ENCODE data around the gene TIAM2. TPM values are rescaled to one million over a fixed set of nuclear protein-coding genes. Genes with fewer than 3 reads are reported as not detected.
A peak's percentile ranks its signal among the peaks of the same experiment; 100 is the strongest.
"Not testable (repeated sequence)": the region's sequence is repeated elsewhere in the genome, so short reads cannot be mapped to it uniquely, and the experiment has no call there.

The TIAM2 gene
- total RNA-seq, 2 donors from 2014 or later = 9.3 to 10.3 TPM

DNA sequence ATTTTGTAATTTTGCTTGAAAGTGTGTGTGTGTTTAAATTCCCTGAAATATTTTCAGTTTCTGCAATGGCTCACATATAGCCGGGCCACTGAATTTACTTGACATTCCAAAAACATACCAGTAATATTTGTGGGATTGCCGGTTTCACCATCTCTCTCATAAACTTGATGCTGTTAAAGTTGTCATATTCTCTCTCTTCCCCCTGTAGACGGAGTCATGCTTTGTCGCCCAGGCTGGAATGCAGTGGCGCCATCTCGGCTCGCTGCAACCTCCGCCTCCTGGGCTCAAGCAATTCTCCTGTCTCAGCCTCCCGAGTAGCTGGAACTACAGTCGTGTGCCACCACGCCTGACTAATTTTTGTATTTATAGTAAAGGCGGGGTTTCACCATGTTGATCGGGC is 122.1 kb downstream of the TIAM2 start:
- H3K4me1 ChIP-seq = peaks cover 0 to 10% of the 10 kb centered on the region in 2 donors
- H3K9me3 ChIP-seq = no peaks in the 10 kb centered on the region
- H3K36me3 ChIP-seq = no peaks in the 10 kb centered on the region
- no peaks in the 10 kb centered on the region for H3K27me3 ChIP-seq
- no peak overlapping the region for H3K4me3 ChIP-seq
- TF ChIP-seq, protein P1, sequence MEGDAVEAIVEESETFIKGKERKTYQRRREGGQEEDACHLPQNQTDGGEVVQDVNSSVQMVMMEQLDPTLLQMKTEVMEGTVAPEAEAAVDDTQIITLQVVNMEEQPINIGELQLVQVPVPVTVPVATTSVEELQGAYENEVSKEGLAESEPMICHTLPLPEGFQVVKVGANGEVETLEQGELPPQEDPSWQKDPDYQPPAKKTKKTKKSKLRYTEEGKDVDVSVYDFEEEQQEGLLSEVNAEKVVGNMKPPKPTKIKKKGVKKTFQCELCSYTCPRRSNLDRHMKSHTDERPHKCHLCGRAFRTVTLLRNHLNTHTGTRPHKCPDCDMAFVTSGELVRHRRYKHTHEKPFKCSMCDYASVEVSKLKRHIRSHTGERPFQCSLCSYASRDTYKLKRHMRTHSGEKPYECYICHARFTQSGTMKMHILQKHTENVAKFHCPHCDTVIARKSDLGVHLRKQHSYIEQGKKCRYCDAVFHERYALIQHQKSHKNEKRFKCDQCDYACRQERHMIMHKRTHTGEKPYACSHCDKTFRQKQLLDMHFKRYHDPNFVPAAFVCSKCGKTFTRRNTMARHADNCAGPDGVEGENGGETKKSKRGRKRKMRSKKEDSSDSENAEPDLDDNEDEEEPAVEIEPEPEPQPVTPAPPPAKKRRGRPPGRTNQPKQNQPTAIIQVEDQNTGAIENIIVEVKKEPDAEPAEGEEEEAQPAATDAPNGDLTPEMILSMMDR (IDR thresholded peaks at IDR 0.05) = no peak
- no peak overlapping the region for H3K27ac ChIP-seq
- DNase-seq (ENCODE audit: low spot score) = no peak

DNA sequence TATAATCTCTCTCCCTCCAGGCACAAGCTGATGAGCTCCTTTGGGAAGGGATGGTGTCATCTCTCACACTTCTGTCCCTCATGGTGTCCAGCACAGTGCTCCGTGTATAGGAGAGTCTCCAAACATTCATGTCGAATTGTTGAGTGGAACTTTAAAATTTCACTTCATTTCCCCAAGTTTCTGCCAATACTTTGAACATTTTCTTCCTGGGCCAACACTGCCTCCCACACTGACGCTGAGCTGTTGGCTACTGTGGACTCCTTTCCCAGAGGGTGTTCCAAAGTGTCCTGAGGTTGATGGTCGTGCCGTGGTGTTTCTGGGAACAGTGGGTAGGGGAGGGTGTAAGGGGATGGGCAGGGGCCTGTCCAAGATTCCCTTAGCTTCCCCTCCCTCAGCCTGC is 122.7 kb downstream of the TIAM2 start:
- Histone ChIP-seq H3K36me3 (no peaks in the 10 kb centered on the region), H3K9me3 (no peaks in the 10 kb centered on the region), H3K27ac (no peak overlapping the region), H3K4me1 (peaks cover 0 to 10% of the 10 kb centered on the region in 2 donors), H3K4me3 (no peak overlapping the region), H3K27me3 (no peaks in the 10 kb centered on the region)
- TF ChIP-seq, protein P1 (IDR thresholded peaks at IDR 0.05) = no peak
- DNase-seq (ENCODE audit: low spot score) = no peak

DNA sequence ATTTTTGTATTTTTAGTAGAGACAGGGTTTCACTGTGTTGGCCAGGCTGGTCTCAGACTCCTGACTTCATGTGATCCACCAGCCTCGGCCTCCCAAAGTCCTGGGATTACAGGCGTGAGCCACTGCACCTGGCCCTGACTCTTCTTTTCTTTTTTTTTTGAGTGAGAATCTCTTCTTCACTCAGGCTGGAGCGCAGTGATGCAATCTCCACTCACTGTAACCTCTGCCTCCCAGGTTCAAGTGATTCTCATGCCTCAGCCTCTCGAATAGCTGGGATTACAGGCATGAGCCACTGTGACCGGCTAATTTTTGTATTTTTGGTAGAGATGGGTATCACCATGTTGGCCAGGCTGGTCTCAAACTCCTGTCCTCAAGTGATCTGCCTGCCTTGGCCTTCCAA is 124.1 kb downstream of the TIAM2 start:
- not testable (repeated sequence) for H3K4me3 ChIP-seq; H3K9me3 ChIP-seq; H3K36me3 ChIP-seq; H3K27me3 ChIP-seq; DNase-seq (ENCODE audit: low spot score); H3K27ac ChIP-seq
- H3K4me1 ChIP-seq = peaks cover 0 to 10% of the 10 kb centered on the region in 2 donors

DNA sequence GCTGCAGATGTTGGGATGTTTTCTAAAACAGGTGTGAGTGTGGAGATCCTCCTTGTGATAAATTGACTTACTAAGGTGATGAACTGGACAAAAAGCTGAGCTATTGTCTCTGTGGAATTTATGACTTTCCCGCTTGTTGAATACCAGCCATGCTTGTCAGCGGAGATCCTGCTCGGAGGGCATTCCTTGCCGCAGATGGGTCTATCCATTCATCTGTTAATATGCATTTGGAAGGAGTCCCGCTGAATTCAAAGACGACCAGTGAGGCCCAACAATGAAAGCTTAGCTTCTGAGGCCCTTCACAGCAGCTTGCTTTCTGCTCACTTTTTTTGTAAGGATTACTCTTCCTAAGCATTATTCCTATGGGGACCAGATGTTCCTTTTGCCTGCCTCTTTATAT is 124.9 kb downstream of the TIAM2 start:
- Histone ChIP-seq H3K27me3 (no peaks in the 10 kb centered on the region), H3K36me3 (no peaks in the 10 kb centered on the region), H3K4me1 (peaks cover 0 to 10% of the 10 kb centered on the region in 2 donors), H3K27ac (no peak overlapping the region), H3K9me3 (no peaks in the 10 kb centered on the region), H3K4me3 (no peak overlapping the region)
- TF ChIP-seq, protein P1 (IDR thresholded peaks at IDR 0.05) = no peak
- no peak for DNase-seq (ENCODE audit: low spot score)

DNA sequence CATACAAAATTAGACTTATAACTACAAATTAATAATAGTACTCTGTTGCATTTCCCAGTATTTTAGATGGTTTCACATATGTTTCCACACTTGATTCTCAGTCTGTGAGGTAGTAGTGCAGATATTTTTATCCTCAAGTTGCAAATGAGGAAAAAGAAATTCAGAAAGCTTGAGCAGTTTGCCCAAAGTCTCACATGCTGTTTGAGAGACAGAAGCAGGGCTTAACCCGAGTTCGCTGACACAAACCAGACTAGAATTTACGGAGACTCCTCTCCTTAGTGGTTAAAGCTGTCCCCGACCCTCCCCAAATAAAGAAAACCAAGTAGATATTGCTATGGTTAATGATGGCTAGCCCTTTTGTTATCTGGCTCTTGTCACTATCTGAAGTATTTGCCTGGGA is 126.2 kb downstream of the TIAM2 start:
- H3K27me3 ChIP-seq = no peaks in the 10 kb centered on the region
- H3K36me3 ChIP-seq = no peaks in the 10 kb centered on the region
- H3K4me1 ChIP-seq = peaks cover 0 to 10% of the 10 kb centered on the region in 2 donors
- TF ChIP-seq, protein P1 (IDR thresholded peaks at IDR 0.05) = no peak
- H3K9me3 ChIP-seq = no peaks in the 10 kb centered on the region
- no peak overlapping the region for H3K27ac ChIP-seq
- peak overlapping the region in 1 of 2 donors; percentile 28 for H3K4me3 ChIP-seq
- no peak for DNase-seq (ENCODE audit: low spot score)

DNA sequence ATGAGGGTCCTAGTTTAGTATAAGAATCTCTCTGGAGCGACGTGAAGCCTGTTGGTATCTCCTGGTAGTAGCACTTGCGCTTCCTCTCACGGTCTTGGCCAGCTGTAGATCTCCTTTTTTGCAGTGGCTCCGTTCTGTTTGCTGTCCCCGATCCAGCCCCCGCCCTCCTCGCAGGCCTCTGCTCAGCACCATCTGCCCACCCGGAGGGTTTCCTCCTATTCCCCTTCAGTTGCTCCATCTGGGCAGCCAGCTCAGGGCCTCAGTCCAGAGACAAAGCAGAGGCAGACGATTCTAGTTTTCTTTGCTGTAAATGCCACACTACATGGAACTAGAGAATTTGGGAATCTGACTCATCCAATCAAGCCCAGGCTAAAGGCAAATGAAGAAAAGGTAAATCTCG is 126.6 kb downstream of the TIAM2 start:
- TF ChIP-seq, protein P1 (IDR thresholded peaks at IDR 0.05) = no peak
- H3K4me3 ChIP-seq = peak overlapping the region in 1 of 2 donors; percentile 28
- no peaks in the 10 kb centered on the region for H3K36me3 ChIP-seq
- H3K9me3 ChIP-seq = no peaks in the 10 kb centered on the region
- H3K27me3 ChIP-seq = no peaks in the 10 kb centered on the region
- no peak overlapping the region for H3K27ac ChIP-seq
- H3K4me1 ChIP-seq = peaks cover 0 to 10% of the 10 kb centered on the region in 2 donors
- DNase-seq (ENCODE audit: low spot score) = no peak

Measured in right atrium auricular region (tissue), 2 donors.